Stimulated activated CD4-positive, alpha-beta T cell treated with anti-CD3 and anti-CD28 coated beads, Interleukin-15, amount 100 ng/mL, for 24 hours (primary cell): Measurements from ENCODE around the gene GALNT4.

Experiments used
- DNase-seq: peaks from one replicate; pipeline ENCODE4 v3.0.0-alpha.2; 2020

GALNT4 gene

DNA sequence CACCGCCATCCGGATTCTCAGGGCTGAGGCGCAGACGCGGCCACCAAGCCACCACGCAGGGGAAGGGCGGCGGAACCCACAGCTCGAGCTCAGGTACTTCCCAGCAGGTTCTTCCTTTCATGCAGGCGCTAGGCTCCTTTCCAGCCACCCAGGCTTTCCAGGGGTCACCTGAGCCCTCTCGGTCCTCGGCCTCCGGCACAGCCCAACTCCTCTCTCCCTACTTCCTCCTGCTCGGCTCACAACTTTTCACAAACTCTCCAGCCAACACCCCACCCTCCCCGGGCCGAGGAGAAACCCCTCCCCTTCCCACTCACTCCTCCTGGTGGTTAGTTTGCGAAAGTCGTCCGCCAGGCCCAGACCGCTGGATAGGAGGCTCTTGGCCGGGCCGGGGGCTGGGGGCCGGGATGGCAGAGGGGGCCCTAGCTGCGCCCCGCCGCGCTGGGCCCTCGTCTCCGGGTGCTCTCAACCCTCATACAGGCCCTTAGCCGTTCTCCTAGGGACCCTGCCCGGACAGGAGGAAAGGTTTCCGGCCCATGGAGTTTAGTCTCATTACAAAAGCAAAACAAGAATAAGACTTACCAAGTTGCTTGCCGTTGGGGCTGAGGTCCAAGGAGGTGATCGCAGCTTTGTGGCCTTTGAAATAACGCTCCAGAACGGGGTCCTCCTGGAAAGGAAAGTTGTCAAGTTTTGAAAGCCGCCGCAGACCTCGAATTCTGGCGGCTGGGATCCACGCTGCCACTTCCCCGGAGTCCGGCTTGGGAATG, at the start of gene GALNT4:
Gene GALNT4, minus strand, starts transcription at position 256 of the 764 bp plus-strand sequence. Its CDS starts 247 bp downstream, at position 9.
- DNase-seq = peak; percentile 85

DNA sequence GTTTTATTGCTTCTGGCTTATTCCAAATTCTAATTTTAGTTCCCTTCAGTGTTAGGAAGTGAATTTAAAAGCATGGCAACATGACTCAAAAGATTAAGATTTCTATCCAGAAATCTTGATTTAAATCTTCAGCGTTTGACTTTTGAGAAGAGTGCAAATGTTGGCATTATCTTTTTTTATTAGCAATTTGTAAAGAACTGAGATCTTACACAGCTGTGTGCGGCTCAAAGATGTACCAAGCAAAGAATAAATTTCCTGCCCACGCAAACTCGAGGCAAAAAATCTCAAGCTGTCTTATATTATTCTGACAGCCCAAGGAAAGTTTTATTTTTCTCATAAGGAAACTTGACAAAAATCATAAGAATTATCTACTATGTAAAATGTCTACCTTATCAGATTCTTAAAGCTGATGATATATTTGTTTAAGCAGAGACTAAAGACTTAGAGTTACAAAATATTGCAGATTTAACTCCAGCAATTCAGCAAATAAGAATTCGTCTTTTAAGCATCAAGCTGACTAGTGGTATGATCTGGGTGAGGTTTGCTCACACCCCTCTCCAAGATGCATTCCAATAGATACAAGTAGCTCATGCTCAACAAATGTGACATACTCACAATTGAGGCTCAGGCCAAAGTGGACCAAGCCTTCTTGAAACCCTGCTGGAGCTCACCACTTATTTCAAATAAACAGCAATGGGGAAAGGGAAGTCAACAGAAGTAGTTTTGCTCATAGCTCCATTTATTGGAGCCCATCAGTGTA, 48.6 kb upstream of the GALNT4 start:
- DNase-seq = no peak

DNA sequence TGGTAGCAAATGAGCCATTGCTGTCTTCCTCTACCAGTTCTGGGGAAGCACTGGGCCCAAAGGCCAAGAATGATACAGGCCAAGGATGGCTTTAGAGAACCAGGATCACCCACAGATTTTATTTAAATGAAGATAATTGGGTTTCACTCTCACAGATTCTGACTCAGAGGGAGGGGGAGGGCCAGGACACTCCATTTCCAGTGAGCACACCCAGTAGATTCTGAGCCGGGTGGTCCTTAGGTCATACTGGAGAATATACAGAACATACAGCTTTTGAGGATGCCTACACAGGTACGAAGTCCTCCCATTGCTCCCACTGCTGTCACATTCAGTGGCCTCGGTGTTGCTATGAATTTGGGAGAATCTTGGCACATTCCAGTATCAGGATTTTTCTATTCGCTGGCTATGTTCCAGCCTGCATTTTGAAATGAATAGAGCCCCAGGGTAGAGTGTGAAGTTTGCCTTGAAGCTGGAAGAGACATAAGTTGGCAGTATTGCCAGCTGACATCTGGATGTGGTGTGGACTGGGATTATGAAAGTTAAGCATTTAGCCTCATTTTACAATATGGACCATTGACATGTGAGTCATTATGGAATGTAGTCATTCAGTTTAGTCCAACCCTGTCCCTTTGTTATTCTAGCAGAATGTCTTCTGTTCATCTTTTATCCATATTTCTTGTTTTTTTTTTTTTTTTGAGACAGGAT, 47.0 kb upstream of the GALNT4 start:
- no peak for DNase-seq

DNA sequence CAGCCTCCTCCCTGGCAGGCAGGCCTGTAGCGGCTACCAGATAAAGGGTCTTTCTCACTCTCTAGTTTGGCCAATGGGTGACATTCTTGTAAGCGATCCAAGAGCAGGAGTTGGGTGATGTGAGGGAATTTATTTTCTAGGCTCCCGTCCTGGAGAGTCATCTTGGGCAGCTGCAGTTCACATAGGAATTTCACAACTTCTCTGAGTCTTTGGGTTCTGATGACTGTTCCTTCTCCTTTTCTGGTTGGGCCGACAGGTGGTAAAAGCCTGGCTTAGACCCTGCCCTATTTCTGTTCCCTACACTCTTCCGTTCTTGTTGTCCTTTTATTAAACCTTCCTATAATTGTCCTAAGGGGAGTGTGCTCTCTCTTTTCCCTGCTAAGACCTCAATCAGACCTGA, 43.9 kb upstream of the GALNT4 start:
- no peak for DNase-seq

DNA sequence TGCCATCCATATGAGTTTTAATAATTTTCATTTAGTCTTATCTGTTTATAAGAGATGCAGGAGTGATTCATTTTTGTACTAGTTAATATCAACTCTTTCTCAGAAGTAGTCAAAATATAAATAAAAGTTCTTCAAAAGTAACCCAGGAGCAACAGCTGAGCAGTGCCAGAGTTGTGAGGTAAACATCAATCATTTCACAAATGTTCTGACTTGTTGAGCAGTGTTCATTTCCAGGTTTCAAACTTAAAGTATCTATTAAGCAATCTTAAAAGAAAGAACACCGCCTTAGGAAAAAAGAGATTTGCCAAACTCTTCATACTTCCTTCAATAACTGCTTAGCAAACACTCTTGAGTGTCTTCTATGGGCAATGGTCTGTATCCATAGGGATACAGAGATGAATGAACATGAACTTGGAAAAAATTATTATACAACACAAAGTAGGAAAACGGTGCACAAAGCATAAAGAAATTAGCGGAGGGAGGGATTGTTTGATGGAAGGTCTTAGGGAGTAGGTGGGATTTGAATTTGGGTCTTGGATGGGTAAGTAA, 43.2 kb upstream of the GALNT4 start:
- DNase-seq = no peak

DNA sequence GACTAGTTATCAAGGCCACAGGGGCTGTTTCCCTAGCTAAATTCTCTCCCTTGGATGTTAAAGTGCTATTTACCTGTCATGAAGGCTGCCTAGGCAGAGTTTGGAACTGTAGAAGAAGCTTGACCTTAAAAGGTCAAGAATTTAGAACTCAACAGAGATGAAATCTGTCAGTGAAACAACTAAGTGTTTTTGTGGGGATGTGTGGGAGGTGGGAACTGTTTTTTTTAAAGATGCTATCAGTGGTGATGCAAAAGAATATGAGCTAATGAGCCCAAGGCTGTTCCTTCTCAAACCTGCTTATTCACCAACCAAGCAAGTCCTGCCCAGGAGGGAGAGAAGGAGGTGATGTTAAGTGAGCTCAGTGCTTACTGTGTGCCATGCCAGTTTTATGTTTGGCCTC, 42.0 kb upstream of the GALNT4 start:
- no peak for DNase-seq

DNA sequence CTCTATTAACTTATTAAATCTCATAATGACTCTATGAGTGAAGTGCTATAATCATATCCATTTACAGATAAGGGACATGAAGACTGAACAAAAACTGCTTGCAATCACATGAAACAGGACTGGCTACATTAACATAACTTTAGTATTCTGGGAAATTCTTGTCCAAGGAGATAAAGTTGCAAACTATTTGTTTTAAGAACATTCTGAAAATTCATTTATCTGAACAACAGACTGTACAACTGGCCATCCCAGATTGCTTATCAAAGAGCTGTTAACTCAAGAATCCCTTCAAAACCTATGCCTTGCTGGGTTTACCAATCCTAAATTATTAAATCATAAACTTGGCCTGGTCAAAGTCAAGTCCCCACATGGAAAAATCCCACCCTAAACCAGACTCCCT, 40.4 kb upstream of the GALNT4 start:
- DNase-seq = no peak

DNA sequence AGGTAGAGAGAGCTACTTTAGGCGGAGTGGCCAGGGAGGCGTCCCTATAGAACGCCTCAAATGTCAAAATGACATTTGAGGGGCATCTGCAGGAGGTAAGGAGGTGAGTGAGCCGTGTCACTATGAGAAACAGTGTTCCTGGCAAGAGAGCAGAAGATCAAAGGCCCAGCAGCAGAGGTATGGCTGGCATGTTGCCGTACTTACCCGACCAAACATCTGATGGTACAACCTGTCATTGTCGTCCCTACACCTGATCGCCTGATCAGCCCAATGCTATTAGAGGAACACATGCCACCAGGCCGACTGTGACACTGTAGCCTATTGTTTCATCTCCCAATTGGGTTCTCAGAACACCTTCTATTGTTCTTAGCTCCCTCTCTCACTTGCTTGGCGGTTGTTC, 35.2 kb upstream of the GALNT4 start:
- DNase-seq = no peak

DNA sequence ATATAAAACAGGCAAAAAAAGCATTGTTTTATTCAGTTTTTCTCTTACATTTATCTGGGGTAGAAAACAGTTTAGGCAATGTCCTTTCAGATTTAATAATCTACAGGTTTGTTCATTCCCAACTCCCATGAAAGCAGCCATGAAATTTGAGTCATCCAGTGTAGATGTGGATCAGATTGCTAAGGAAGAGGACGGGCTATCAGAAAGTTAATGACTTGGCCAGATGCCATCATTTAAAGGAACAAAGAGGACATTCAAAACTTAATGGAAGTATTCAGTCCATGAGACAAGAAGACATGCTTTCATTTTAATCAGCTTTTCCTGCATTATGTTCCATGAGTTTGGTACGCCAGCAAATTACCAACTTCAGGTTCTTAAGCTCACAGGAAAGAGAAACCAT, 32.4 kb upstream of the GALNT4 start:
- no peak for DNase-seq

DNA sequence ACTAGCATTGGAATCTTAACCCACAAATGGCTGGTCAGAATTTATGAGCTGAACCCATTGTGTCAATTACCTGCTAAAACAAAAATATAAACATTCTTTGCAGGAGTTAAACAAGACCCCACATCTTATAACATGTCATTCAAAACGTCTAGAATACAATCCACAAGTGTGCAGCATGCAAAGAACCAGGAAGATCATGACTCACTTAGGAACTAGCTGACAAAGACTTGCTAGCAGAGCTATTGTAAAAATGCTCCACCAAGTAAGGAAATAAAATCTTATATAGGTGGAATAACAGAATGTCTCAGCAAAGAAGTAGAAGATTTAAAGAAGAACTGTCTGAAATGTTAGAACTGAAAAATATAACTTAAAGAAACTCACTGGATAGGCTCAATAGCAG, 27.8 kb upstream of the GALNT4 start:
- no peak for DNase-seq

DNA sequence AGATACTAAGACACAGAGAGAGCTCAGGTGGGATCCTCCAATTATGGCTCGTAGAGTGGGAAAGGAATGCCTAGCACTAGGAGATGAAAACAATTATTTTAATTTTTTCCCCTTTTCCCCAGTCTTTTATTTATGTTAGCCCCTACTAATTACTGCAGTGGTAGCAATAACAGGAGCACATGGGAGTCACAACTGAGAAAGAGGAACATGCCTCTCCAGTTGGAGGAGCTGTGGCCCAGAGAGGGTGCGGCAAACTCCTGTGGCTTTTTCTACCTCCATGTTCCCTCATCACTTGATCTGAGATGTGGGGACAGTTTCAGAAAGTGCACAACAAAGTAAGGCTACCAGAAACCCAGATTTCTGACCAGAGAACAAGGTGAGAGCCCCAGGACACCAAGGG, 27.2 kb upstream of the GALNT4 start:
- no peak for DNase-seq

DNA sequence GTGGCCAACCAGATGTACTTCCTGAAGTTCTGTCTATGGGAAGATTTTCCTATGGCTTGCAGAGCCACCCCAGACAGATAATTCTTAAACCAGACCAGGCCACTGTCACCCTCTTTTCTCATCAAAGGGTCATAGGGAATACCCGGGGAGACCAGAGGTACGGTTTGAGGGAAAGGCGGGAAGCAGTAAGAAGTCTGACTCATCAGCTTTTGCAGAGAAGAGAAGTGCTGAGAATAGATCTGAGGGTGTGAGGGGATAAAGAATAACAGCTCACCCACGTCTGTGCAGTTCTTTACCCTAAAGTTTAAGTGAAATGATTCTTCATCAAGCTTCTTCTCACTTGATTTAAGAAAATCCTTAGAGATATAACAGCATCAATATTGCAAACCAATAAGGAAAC, 22.5 kb upstream of the GALNT4 start:
- no peak for DNase-seq

DNA sequence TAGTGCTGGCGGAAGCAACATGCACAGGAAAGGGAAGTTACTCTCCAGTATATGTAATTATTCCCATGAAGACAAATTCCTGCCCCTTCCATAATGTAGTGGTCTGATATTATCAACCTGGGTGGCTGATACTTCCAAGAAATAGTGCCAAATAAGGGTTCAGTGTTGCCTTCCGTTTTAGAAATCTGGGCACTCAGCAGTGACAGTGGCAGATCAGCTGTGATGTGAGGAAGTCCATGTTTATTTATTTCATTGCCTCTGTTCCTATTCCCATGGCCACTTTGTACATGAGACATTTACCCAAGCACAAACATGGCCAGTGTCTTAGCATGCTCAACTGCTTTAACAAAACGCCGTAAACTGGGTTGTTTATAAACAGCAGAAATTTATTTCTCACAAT, 21.6 kb upstream of the GALNT4 start:
- no peak for DNase-seq

DNA sequence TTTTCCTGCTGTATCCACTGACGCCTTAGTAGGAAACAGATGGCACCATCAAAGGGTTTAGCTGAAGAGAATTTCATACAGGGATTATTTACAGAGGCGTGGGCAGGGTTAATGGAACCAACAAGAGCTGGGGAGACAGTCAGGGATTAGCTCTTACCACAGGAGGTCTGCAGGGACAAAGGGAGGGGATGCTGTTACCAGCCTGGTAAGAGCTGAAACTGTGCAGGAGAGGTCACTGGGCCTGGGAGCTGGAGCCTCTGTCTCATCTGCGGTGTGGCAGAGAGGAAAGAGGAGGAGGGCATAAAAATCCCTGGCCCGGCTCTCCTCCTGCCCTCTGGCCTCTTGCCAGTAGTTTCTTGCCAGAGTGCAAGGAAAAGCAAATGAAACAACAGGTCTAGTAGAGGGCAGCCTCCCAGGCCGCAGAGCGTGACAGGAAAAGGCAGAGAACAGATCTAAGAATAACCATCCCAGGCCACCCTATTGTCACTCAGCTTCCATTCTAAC, 20.1 kb upstream of the GALNT4 start:
- DNase-seq = no peak

DNA sequence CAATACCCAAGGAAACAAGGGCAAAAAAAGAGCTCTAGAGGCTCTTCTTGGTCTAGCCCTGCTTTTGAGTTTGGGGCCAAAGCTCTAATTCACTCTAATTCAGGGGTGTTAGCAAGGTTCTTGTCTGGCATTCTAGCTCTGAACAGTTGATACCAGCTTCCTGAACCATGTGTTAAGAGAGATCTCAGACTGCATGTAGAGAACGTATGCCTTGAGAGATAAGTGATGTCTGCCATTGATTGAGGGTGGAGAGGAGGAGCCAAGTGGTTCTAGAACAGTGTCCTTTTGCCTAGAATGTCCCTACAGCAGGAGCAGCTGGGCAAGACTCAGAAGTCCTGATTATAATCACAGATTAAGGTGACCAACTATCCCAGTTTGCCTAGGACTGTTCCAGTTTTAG, 19.4 kb upstream of the GALNT4 start:
- no peak for DNase-seq

DNA sequence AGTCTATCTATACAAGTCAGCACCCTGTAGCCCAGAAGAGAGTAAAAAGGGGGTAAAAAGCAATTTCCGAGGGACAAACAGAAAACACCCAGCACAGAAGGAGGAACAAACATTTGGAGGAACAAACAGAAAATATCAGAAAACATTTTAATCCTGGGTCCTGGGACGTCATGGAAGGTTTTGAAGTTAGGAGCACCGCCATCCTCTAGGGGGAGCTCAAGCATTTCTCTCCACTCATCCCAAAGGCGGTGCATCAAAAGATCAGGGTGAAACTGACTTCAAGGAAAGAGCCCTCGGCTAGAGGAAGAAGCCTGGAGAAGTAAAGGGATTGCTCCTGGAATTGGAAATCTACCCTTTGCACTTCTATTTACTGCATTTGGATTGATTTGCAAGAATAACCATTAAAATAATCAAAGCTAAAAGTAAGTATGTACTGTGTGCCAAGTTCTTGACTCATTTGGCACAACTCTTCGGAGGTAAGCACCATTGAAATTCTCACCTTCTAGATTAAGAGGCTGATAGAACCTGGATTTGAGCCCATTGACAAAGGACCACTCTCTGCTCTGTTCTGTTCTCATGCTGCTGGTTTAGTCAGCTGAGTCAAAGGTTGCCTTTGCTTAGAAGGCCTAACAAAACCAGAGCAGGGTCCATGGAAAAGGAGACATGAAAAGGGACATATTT, 18.5 kb upstream of the GALNT4 start:
- DNase-seq = peak; percentile 67

DNA sequence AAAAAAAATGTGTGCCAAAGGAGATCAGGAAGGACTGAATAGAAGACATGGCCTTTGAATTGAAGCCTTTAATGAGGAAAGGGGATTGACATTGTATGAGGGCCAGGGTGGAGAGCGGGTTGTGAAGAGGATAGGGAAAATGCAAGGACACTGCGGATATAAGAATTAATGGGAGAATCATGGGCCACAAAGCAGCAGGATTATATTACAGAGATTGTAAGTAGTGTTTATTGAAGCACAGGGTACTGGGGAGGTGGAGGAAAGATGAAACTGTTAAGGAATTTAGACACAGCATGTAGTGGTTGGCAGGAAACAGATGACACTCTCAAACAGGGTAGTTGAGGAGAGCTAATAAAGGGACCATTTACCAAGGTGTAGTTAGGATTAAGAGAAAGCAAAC, 17.6 kb upstream of the GALNT4 start:
- DNase-seq = no peak

DNA sequence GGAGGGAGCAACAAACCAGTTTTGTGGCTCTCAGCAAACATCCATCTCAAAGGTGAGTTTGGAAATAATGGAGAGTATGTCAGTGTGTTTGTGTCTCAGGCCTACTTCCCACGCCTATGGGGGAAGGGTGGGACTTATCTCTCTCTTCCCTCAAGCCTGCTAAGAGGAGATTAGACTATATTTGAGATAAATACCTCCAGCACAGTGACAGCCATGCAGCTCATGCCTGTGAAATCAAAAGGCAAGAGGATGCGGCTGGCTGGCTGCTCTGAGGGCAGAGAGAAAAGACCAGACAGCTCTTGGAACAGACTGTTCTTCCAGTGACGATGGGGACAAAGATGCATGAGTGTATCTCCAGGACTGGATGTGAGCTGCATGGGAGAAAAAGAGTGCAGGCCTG, 16.0 kb upstream of the GALNT4 start:
- DNase-seq = no peak

DNA sequence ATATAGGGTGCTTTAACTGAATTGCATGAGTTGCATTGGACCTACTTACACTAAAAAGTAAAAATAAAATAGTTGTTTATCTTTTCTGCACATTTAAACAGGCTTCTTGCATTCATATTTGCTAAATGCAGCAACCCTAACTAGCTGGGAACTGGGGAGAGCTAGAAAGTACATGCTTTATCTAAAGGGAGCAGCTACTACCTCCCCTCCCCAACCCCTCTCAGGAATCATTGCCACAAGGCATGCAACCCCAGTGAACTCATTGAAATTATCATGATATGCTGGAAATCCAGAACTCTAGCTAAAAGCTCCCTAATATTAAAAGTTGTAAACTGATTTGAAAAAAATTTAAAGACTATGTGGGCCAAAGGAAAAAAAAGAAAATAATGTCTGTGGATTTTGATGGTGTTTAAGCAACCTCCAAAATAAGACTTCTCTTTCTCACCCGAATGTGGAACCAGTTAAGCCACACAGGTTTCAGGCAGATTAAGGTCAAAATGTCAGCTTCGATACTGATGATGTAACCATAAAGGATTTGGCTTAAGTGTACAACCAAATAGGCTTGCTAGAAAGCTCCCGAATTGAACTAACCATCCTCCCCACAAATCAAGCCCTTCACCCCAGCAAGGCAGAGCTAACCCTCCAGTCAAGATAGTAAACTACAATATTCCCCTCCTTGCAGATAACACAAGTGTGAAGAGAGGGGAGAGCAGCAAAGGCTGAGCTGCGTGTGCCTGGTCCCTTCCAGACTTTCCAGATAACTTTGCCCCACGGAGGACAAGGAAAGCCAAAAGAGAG, 15.0 kb upstream of the GALNT4 start:
- DNase-seq = no peak

DNA sequence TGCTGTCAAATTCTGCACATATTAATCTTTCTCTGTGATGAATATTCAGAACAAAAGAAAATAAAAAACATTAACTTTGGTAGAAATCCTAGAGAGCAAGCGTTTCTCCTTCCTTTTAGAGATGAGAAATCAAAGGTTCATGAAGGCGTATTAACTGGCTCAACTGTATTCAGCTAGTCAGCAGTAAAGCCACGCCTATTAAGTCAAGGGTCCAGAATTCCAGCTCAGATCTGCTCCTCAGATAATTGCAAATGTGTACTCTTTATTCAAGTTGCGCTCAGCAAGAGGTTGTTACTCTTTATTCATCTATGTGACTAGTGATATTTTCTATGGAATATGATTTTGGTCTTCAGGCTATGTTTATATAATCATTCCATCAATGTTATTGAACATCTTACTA, 14.3 kb upstream of the GALNT4 start:
- DNase-seq = no peak

DNA sequence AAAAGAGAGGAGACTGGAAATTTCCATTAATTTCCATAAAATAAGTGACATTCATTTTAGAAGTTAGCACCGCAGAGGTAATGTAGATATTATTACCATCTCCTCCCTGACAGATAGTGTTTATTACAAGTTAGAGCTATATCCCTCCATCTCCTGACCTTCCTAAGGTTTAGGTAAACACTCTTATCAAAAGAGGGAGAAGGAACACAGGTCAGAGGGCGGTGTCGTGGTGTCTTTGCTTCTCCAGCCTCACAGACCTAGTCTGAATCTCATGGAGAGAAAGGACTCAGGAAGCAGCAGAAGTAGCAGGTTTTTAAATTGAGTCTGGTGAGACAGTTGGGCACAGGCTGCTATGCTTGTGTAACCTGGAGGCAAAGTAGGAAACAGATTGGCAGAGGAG, 12.8 kb upstream of the GALNT4 start:
- no peak for DNase-seq

DNA sequence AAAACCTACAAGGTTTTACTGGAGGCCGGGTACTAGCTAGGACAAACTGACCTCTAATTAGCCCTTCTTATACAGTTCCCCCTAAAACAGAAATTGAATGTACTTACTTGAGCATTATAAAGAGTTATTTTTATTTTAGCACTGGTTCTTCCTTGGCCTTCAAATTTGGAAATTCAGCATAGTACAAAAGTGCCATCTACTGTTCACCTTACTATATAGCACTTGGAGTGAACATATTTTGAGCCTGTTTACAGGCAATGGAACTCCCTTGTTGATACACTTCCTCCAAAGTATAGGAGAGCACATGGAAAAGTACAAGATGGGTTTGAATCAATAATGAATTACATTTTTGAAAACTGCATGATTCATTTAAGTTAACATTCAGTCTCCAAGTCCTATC, 5.1 kb upstream of the GALNT4 start:
- DNase-seq = no peak
